ENCODE results near the gene TMEM100.

TMEM100 gene

DNA sequence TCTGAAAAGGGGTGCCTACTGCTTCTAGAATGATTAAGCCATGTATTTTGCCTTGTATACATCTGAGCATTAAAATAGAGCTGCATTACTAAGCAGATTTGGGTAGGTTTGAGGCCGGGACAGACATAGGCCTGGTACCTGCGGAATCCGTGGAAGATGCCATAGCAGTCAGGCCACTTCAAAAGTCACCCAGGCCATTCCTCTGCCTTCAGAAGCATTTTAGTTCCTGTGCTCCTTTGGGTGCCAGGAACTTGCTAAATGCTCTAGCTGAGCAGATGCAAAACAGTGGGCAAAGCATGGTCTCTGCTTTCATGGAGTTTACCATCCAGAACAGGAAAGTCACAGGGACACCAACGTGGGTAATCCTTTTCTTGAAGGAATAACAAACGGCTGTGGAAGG, 5.7 kb upstream of the TMEM100 start:
- H3K4me1 ChIP-seq (ENCODE audit: low read length), result no peaks in the 10 kb centered on the region
- H3F3A ChIP-seq (ENCODE audit: insufficient read depth, low read length), result no peaks in the 10 kb centered on the region
- H3K4me3 ChIP-seq (ENCODE audit: low read length), result no peak overlapping the region
- H3K9me3 ChIP-seq (replicated peaks; ENCODE audit: insufficient read depth, low read length), result no peaks in the 10 kb centered on the region
- TF ChIP-seq EZH2phosphoT487 (IDR thresholded peaks at IDR 0.05; ENCODE audit: low read length), result no peak
- TF ChIP-seq, protein P1, sequence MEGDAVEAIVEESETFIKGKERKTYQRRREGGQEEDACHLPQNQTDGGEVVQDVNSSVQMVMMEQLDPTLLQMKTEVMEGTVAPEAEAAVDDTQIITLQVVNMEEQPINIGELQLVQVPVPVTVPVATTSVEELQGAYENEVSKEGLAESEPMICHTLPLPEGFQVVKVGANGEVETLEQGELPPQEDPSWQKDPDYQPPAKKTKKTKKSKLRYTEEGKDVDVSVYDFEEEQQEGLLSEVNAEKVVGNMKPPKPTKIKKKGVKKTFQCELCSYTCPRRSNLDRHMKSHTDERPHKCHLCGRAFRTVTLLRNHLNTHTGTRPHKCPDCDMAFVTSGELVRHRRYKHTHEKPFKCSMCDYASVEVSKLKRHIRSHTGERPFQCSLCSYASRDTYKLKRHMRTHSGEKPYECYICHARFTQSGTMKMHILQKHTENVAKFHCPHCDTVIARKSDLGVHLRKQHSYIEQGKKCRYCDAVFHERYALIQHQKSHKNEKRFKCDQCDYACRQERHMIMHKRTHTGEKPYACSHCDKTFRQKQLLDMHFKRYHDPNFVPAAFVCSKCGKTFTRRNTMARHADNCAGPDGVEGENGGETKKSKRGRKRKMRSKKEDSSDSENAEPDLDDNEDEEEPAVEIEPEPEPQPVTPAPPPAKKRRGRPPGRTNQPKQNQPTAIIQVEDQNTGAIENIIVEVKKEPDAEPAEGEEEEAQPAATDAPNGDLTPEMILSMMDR (IDR thresholded peaks at IDR 0.05; ENCODE audit: low read length), result no peak
- TF ChIP-seq EZH2 (optimal IDR thresholded peaks at IDR 0.05; ENCODE audit: low read depth, low read length), result no peak
- H3K36me3 ChIP-seq (replicated peaks; ENCODE audit: insufficient read depth, low read length), result no peaks in the 10 kb centered on the region
- no peaks in the 10 kb centered on the region for H3K27me3 ChIP-seq (replicated peaks; ENCODE audit: insufficient read depth, low read length)
- no peaks in the 10 kb centered on the region for H3K79me2 ChIP-seq (ENCODE audit: low read length)
- H2AFZ ChIP-seq (ENCODE audit: low read length), result no peak overlapping the region
- no peak overlapping the region for H3K27ac ChIP-seq (ENCODE audit: low read length)
- H3K9ac ChIP-seq (ENCODE audit: low read length), result no peak overlapping the region
- no peaks in the 10 kb centered on the region for H3K9me2 ChIP-seq (replicated peaks; ENCODE audit: insufficient read depth, low read length)
- H4K20me1 ChIP-seq (ENCODE audit: insufficient read depth, low read length), result no peaks in the 10 kb centered on the region
- no peak for DNase-seq
- H3K4me2 ChIP-seq (ENCODE audit: low read depth, low read length), result no peak overlapping the region

DNA sequence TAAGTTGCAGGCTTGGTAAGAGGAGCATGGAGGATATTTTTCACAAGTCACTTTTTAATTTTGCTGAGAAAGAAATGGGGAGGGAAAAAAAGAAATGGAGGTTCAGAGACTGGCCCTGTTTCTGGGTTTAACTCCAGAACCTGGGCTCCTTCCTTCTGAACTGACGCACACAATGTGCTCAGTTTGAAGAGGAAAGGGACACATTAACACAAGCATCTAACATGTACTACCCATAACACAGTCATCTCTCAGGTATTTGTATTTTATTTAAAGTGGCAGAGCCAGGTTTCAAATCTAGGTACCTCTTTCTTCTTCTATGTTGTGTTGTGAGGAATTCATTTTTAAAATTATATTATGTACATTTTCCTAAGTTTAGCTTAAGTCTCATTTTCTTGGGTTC, 5.3 kb upstream of the TMEM100 start:
- no peaks in the 10 kb centered on the region for H3K79me2 ChIP-seq (ENCODE audit: low read length)
- H3F3A ChIP-seq (ENCODE audit: insufficient read depth, low read length), result no peaks in the 10 kb centered on the region
- H3K9me3 ChIP-seq (replicated peaks; ENCODE audit: insufficient read depth, low read length), result no peaks in the 10 kb centered on the region
- H3K4me2 ChIP-seq (ENCODE audit: low read depth, low read length), result no peak overlapping the region
- TF ChIP-seq, protein P1 (IDR thresholded peaks at IDR 0.05; ENCODE audit: low read length), result no peak
- H3K9me2 ChIP-seq (replicated peaks; ENCODE audit: insufficient read depth, low read length), result no peaks in the 10 kb centered on the region
- no peak overlapping the region for H3K4me3 ChIP-seq (ENCODE audit: low read length)
- no peaks in the 10 kb centered on the region for H4K20me1 ChIP-seq (ENCODE audit: insufficient read depth, low read length)
- H3K9ac ChIP-seq (ENCODE audit: low read length), result no peak overlapping the region
- no peaks in the 10 kb centered on the region for H3K4me1 ChIP-seq (ENCODE audit: low read length)
- H3K36me3 ChIP-seq (replicated peaks; ENCODE audit: insufficient read depth, low read length), result no peaks in the 10 kb centered on the region
- no peaks in the 10 kb centered on the region for H3K27me3 ChIP-seq (replicated peaks; ENCODE audit: insufficient read depth, low read length)
- no peak for DNase-seq
- no peak overlapping the region for H3K27ac ChIP-seq (ENCODE audit: low read length)
- H2AFZ ChIP-seq (ENCODE audit: low read length), result no peak overlapping the region

DNA sequence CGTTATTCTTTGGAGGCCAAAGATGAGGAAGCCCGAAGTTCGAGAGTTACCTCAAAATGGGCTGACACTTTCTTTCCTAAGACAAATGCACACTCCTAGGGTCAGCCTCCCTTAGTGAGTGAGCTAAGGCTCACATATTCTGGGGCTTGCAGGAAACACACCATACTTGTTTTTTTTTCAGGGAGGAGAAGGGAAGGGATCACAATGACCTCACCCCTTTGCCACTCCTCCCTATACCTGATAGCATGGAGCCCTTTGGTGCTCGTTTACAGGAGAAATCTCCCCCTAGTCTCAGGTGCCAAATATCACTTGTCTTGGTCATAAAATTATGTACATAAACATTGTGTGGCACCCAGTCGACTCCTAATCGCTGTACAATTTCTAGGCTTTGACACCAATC, 4.6 kb upstream of the TMEM100 start:
- Histone ChIP-seq H4K20me1 (ENCODE audit: insufficient read depth, low read length) (no peaks in the 10 kb centered on the region), H3K9me2 (replicated peaks; ENCODE audit: insufficient read depth, low read length) (no peaks in the 10 kb centered on the region), H3F3A (ENCODE audit: insufficient read depth, low read length) (no peaks in the 10 kb centered on the region), H3K9ac (ENCODE audit: low read length) (no peak overlapping the region), H3K4me3 (ENCODE audit: low read length) (no peak overlapping the region), H3K9me3 (replicated peaks; ENCODE audit: insufficient read depth, low read length) (no peaks in the 10 kb centered on the region), H3K4me2 (ENCODE audit: low read depth, low read length) (no peak overlapping the region), H3K27ac (ENCODE audit: low read length) (no peak overlapping the region), H3K79me2 (ENCODE audit: low read length) (no peaks in the 10 kb centered on the region), H3K4me1 (ENCODE audit: low read length) (no peaks in the 10 kb centered on the region), H3K27me3 (replicated peaks; ENCODE audit: insufficient read depth, low read length) (no peaks in the 10 kb centered on the region), H2AFZ (ENCODE audit: low read length) (no peak overlapping the region), H3K36me3 (replicated peaks; ENCODE audit: insufficient read depth, low read length) (no peaks in the 10 kb centered on the region)
- TF ChIP-seq EZH2 (optimal IDR thresholded peaks at IDR 0.05; ENCODE audit: low read depth, low read length) (no peak), EZH2phosphoT487 (IDR thresholded peaks at IDR 0.05; ENCODE audit: low read length) (no peak)
- TF ChIP-seq, protein P1 (IDR thresholded peaks at IDR 0.05; ENCODE audit: low read length), result no peak
- no peak for DNase-seq

Data from MM.1S (cell line).